K562 (cell line): ENCODE results near the gene SLC66A2. TPM values are rescaled to one million over a fixed set of nuclear protein-coding genes. Genes with fewer than 3 reads are reported as not detected.
A peak's percentile ranks its signal among the peaks of the same experiment; 100 is the strongest.

Experiments used
- ATAC-seq: fragments of 200-7000 bp; cut with Tn5 transposase; 3 replicates; pipeline ENCODE4 v1.9.1; 2020; ENCODE audit warnings: moderate library complexity
- BruUV-seq: library from RNA; stranded (reverse); fragments of 400-500 nt; replicated peaks from 2 replicates; lab custom pipeline; 2021; lab: Mats Ljungman, UMichigan
- CTCF ChIA-PET: fragments of 300-600 bp; formaldehyde crosslinking; extraction: SDS; loops from one replicate; lab custom pipeline; 2021; ENCODE audit warnings: low intra/inter-chr PET ratio; lab: Yijun Ruan, JAX
- POLR2A ChIA-PET: fragments of 300-600, 350-650 bp; sonication (Branson Sonifier 250); formaldehyde crosslinking; extraction: SDS; loops from one replicate; lab custom pipeline; 2021; ENCODE audit warnings: antibody characterized with exemption, inconsistent platforms; lab: Yijun Ruan, JAX
- DNase-seq, 4 experiments: peaks; one replicate each; pipeline versions ENCODE4 v3.0.0 to v3.0.0-alpha.2; 2011 to 2018; ENCODE audit warnings: low spot score in 3 of 4, mixed read lengths in 3 of 4; ENCODE audit errors: extremely low read depth in 1 of 4
- FAIRE-seq: peaks from 2 replicates; lab custom pipeline; 2011; peaks lifted over from hg19 to GRCh38; lab: Jason Lieb, UNC
- H2AFZ ChIP-seq: 2 replicates; pipeline ENCODE4 v1.6.0; 2011; ENCODE audit warnings: low read depth, low read length, control low read depth, inconsistent platforms
- H3K27ac ChIP-seq: fragments of 200-600 bp; 3 replicates; pipeline ENCODE4 v1.8.0; 2011; ENCODE audit warnings: low read depth, mild to moderate bottlenecking, control low read depth, inconsistent platforms, low read length, moderate library complexity, mixed read lengths; ENCODE audit errors: extremely low read depth
- H3K27me3 ChIP-seq, 2 experiments: fragments of 300-600 bp in 1 of 2; 2 replicates in 1 of 2; 3 replicates in 1 of 2; pipeline versions ENCODE4 v1.6.0 to v1.8.0; 2011; ENCODE audit warnings: inconsistent platforms in 2 of 2, low read length in 2 of 2, mild to moderate bottlenecking in 1 of 2, mixed read lengths in 1 of 2, moderate library complexity in 1 of 2; ENCODE audit not compliant: control insufficient read depth in 2 of 2, insufficient read depth in 2 of 2
- H3K36me3 ChIP-seq: fragments of 300-600 bp; 3 replicates; pipeline ENCODE4 v1.8.0; 2011; ENCODE audit warnings: mild to moderate bottlenecking, low read length, inconsistent platforms; ENCODE audit not compliant: control insufficient read depth, insufficient read depth
- H3K4me1 ChIP-seq, 2 experiments: fragments of 200-600 bp in 1 of 2; replicated peaks in 1 of 2; 2 replicates in 1 of 2; 3 replicates in 1 of 2; pipeline versions ENCODE4 v1.5.1 to v1.8.0; 2011; ENCODE audit warnings: inconsistent platforms in 2 of 2, low read length in 2 of 2, mild to moderate bottlenecking in 1 of 2, mixed read lengths in 1 of 2, moderate library complexity in 1 of 2; ENCODE audit not compliant: control insufficient read depth in 2 of 2, insufficient read depth in 2 of 2
- H3K4me2 ChIP-seq: 2 replicates; pipeline ENCODE4 v1.6.1; 2011; ENCODE audit warnings: low read length, control low read depth, inconsistent platforms, mixed read lengths; ENCODE audit not compliant: insufficient read depth
- H3K4me3 ChIP-seq: fragments of 200-600 bp; sonication (generic), shearing (Covaris generic); 2 replicates; pipeline ENCODE4 v1.5.1; 2016; ENCODE audit warnings: control low read depth, inconsistent platforms
- H3K79me2 ChIP-seq: fragments of 200-600 bp; 3 replicates; pipeline ENCODE4 v1.8.0; 2011; ENCODE audit warnings: low read length, inconsistent platforms; ENCODE audit not compliant: control insufficient read depth, insufficient read depth
- H3K9ac ChIP-seq, 2 experiments: 2 replicates each; pipeline versions ENCODE4 v1.6.0 to v1.6.1; 2011; ENCODE audit warnings: low read depth in 2 of 2, low read length in 2 of 2, control low read depth in 1 of 2, inconsistent platforms in 1 of 2, mild to moderate bottlenecking in 1 of 2, mixed read lengths in 1 of 2; ENCODE audit not compliant: insufficient read depth in 1 of 2
- H3K9me1 ChIP-seq: one replicate; pipeline ENCODE4 v1.6.0; 2011; ENCODE audit warnings: inconsistent platforms, mild to moderate bottlenecking, low read length, moderate library complexity; ENCODE audit not compliant: control insufficient read depth, insufficient read depth
- H3K9me3 ChIP-seq: replicated peaks from 2 replicates; pipeline ENCODE4 v1.5.1; 2011; ENCODE audit warnings: low read depth, low read length, inconsistent platforms; ENCODE audit not compliant: control insufficient read depth, insufficient read depth
- H4K20me1 ChIP-seq: replicated peaks from 2 replicates; pipeline ENCODE4 v1.6.1; 2011; ENCODE audit warnings: low read length, inconsistent platforms, mixed read lengths; ENCODE audit not compliant: control insufficient read depth, insufficient read depth
- BRD9 ChIP-seq: fragments of 450-650 bp; IDR thresholded peaks from 2 replicates; pipeline ENCODE4 v1.6.1; 2018; ENCODE audit warnings: low read depth; ENCODE audit not compliant: partially characterized antibody
- EWSR1 ChIP-seq: fragments of 450-650 bp; IDR thresholded peaks from 2 replicates; pipeline ENCODE4 v1.6.1; 2018; ENCODE audit warnings: borderline replicate concordance, mild to moderate bottlenecking, low read depth, moderate library complexity; ENCODE audit not compliant: partially characterized antibody
- FOXA3 ChIP-seq, 2 experiments: fragments of 450-650 bp in 1 of 2; sonication (generic) in 1 of 2; formaldehyde crosslinking; IDR thresholded peaks in 1 of 2; conservative IDR thresholded peaks in 1 of 2; 2 replicates each; pipeline versions ENCODE4 v1.4.0 to v1.8.0; 2020 to 2022; ENCODE audit warnings: mild to moderate bottlenecking in 2 of 2, missing genetic modification reagents in 1 of 2
- HNRNPUL1 ChIP-seq: fragments of 200-400 bp; formaldehyde crosslinking; IDR thresholded peaks from 2 replicates; pipeline ENCODE4 v1.6.1; 2017; ENCODE audit warnings: low read length
- ILK ChIP-seq: fragments of 450-650 bp; IDR thresholded peaks from 2 replicates; pipeline ENCODE4 v1.6.1; 2016; ENCODE audit warnings: missing genetic modification characterization, low read depth, mild to moderate bottlenecking, missing compliant biosample characterization, moderate library complexity, borderline replicate concordance
- MECOM ChIP-seq: fragments of 250-450 bp; sonication (Bioruptor Pico); IDR thresholded peaks from 2 replicates; pipeline ENCODE4 v1.8.0; 2022; ENCODE audit warnings: inconsistent platforms
- PCBP2 ChIP-seq: fragments of 200-400 bp; formaldehyde crosslinking; IDR thresholded peaks from 2 replicates; pipeline ENCODE4 v1.6.1; 2018; ENCODE audit warnings: low read length, low read depth, mild to moderate bottlenecking, moderate library complexity; ENCODE audit not compliant: poor library complexity, severe bottlenecking
- POLR2B ChIP-seq: fragments of 450-650 bp; IDR thresholded peaks from 2 replicates; pipeline ENCODE4 v1.6.1; 2018; ENCODE audit warnings: low read depth; ENCODE audit not compliant: partially characterized antibody
- SMAD1 ChIP-seq: fragments of 150-350 bp; IDR thresholded peaks from 2 replicates; pipeline ENCODE4 v1.6.1; 2014; ENCODE audit warnings: low read length, low read depth; ENCODE audit not compliant: partially characterized antibody
- SOX6 ChIP-seq: fragments of 450-650 bp; IDR thresholded peaks from 2 replicates; pipeline ENCODE4 v1.6.1; 2014; ENCODE audit warnings: mild to moderate bottlenecking
- U2AF2 ChIP-seq: fragments of 200-400 bp; formaldehyde crosslinking; optimal IDR thresholded peaks from 2 replicates; pipeline ENCODE3; 2017; ENCODE audit warnings: low read depth, mild to moderate bottlenecking, low read length
- ZBED1 ChIP-seq: IDR thresholded peaks from 2 replicates; pipeline ENCODE4 v1.6.1; 2014
- ZC3H11A ChIP-seq: IDR thresholded peaks from 2 replicates; pipeline ENCODE4 v1.6.1; 2012; ENCODE audit warnings: low read depth, low read length, improper control_type of control experiment
- ZNF175 ChIP-seq: fragments of 200-800 bp; sonication (Bioruptor generic); IDR thresholded peaks from 2 replicates; pipeline ENCODE4 v1.6.1; 2016; ENCODE audit warnings: low read depth, mild to moderate bottlenecking, missing genetic modification characterization, missing compliant biosample characterization
- ZNF217 ChIP-seq: sonication (generic); formaldehyde crosslinking; IDR thresholded peaks from 2 replicates; pipeline ENCODE4 v1.8.0; 2022; ENCODE audit warnings: mild to moderate bottlenecking, missing genetic modification reagents
- ZNF354B ChIP-seq: fragments of 250-450 bp; sonication (Bioruptor Pico); IDR thresholded peaks from 2 replicates; pipeline ENCODE4 v1.4.0; 2020
- WGBS: fragments of 100-300 bp; shearing (Covaris generic); methylation state at CpG from one replicate; pipeline ENCODE4 v1.1.6; 2016; ENCODE audit warnings: low coverage, mixed read lengths; ENCODE audit not compliant: insufficient coverage; ENCODE audit errors: missing lambda C conversion rate; 5-methylcytosine and 5-hydroxymethylcytosine counted together
- in situ Hi-C: fragments of 300-500 bp; cut with MboI; formaldehyde crosslinking; loops from 4 replicates; pipeline ENCODE4 v1.15.0; 2018; ENCODE audit warnings: inconsistent platforms, mixed read lengths
- intact Hi-C: fragments of 100-400 bp; cut with micrococcal nuclease; formaldehyde crosslinking; loops from 2 replicates; pipeline ENCODE4 v1.14.2; 2022
- polyA plus RNA-seq, 8 experiments: library from polyadenylated mRNA; depleted of rRNA in 4 of 8; stranded (reverse) in 5 of 8; unstranded in 3 of 8; fragments of >200 nt; fragmentation: Nextera tagmentation in 2 of 8; fragmentation: Illumina TruSeq in 1 of 8; extraction: Ambion mirVana in 2 of 8; extraction: Trizol in 1 of 8; gene quantifications; 2 replicates each; pipeline versions ENCODE4 v1.2.1 to v1.2.3, GENCODE V29; 2011 to 2014; ENCODE audit warnings: inconsistent platforms in 1 of 8, missing spikeins in 1 of 8
- total RNA-seq, 7 experiments: library from RNA; depleted of rRNA in 6 of 7; stranded (reverse); fragments of >200 nt in 6 of 7; fragmentation: Illumina TruSeq in 2 of 7; extraction: Trizol in 2 of 7; gene quantifications; 2 replicates each; pipeline versions ENCODE4 v1.2.1 to v1.2.3, GENCODE V29; 2011 to 2021; ENCODE audit warnings: low replicate concordance in 1 of 7
- TF ChIP-seq, protein P1 (sequence below), 2 experiments: fragments of 200-800 bp in 1 of 2; sonication (Bioruptor generic) in 1 of 2; sonication (generic) in 1 of 2; formaldehyde crosslinking in 1 of 2; IDR thresholded peaks in 1 of 2; conservative IDR thresholded peaks in 1 of 2; 2 replicates each; pipeline versions ENCODE4 v1.5.0 to v1.6.1; 2016 to 2020; ENCODE audit warnings: missing compliant biosample characterization in 1 of 2, missing genetic modification characterization in 1 of 2, missing genetic modification reagents in 1 of 2
- TF ChIP-seq, protein P2 (sequence below): fragments of 450-650 bp; IDR thresholded peaks from 2 replicates; pipeline ENCODE4 v1.6.1; 2017; ENCODE audit warnings: mild to moderate bottlenecking, moderate library complexity
- TF ChIP-seq, protein P3 (sequence below): fragments of 250-450 bp; sonication (Bioruptor Pico); IDR thresholded peaks from 2 replicates; pipeline ENCODE4 v1.8.0; 2021; ENCODE audit warnings: moderate library complexity, mild to moderate bottlenecking, inconsistent platforms

Gene SLC66A2
- total and polyA plus RNA-seq, 9 of the 15 experiments (the other 6 are each of a cell fraction or from before 2014, with no cell fraction given): 0.25 to 17.5 (median 5.6) TPM

DNA sequence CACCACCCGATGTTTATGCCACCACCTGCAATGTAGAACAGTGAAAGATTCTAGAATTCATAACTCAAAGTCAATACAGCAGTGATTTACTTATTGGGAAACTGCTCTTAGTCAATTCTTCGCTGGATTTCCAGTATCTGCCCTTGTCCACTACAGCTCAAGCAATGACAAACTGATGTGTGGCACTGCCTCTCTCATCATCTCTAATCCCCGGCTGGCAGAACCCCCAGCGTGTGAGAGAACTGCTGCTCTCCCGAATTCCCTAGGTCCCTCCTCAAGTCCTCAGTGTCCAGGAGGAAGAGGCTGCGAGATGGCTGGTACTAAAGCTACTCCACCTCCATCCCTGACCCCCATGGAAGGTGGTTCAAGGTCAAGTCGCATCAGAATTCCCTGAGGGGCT is 35.3 kb upstream of the SLC66A2 start:
- CTCF ChIA-PET: no interaction called here
- WGBS: 26% methylated on average over 7 of the region's 7 CpGs
- H2AFZ ChIP-seq: no peak overlapping the region
- intact Hi-C loops: no loop called here
- in situ Hi-C loops: no loop called here
- ATAC-seq (no peak), FAIRE-seq (no peak), DNase-seq (peak in 1 of 4 experiments; percentile 19)
- peak overlapping the region; percentile 81 for H3K4me3 ChIP-seq
- no peak overlapping the region; the same call in 2 of the 3 replicates for H3K27ac ChIP-seq
- no peaks in the 10 kb centered on the region for H3K27me3 ChIP-seq
- H3K79me2 ChIP-seq: peaks cover 78% of the 10 kb centered on the region
- POLR2A ChIA-PET: no interaction called here
- H4K20me1 ChIP-seq: peaks cover 17% of the 10 kb centered on the region
- H3K9me3 ChIP-seq: no peaks in the 10 kb centered on the region
- peaks cover 6% of the 10 kb centered on the region for H3K9me1 ChIP-seq
- H3K4me1 ChIP-seq: peaks cover 16 to 17% of the 10 kb centered on the region in 2 experiments; a peak in 4 of 5 replicates
- no TSS peak for BruUV-seq
- H3K36me3 ChIP-seq: peaks cover 48% of the 10 kb centered on the region
- H3K4me2 ChIP-seq: peak overlapping the region; percentile 90
- peak overlapping the region; percentile 84 to 91 for H3K9ac ChIP-seq
- TF ChIP-seq ZBED1 (no peak), EWSR1 (no peak), U2AF2 (no peak), PCBP2 (no peak), POLR2B (no peak), ZNF175 (CRISPR knock-in tag) (no peak), SOX6 (no peak), FOXA3 (CRISPR knock-in tag; conservative IDR thresholded peaks at IDR 0.05 in 1 of 2, IDR thresholded peaks at IDR 0.05 in 1 of 2) (no peak), SMAD1 (no peak), ZNF354B (CRISPR knock-in tag) (no peak), ZNF217 (CRISPR knock-in tag) (no peak), ILK (no peak), BRD9 (no peak), HNRNPUL1 (no peak), MECOM (CRISPR knock-in tag) (no peak), ZC3H11A (no peak)
- TF ChIP-seq, protein P1, sequence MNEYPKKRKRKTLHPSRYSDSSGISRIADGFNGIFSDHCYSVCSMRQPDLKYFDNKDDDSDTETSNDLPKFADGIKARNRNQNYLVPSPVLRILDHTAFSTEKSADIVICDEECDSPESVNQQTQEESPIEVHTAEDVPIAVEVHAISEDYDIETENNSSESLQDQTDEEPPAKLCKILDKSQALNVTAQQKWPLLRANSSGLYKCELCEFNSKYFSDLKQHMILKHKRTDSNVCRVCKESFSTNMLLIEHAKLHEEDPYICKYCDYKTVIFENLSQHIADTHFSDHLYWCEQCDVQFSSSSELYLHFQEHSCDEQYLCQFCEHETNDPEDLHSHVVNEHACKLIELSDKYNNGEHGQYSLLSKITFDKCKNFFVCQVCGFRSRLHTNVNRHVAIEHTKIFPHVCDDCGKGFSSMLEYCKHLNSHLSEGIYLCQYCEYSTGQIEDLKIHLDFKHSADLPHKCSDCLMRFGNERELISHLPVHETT (CRISPR knock-in tag; conservative IDR thresholded peaks at IDR 0.05 in 1 of 2, IDR thresholded peaks at IDR 0.05 in 1 of 2): no peak
- TF ChIP-seq, protein P2, sequence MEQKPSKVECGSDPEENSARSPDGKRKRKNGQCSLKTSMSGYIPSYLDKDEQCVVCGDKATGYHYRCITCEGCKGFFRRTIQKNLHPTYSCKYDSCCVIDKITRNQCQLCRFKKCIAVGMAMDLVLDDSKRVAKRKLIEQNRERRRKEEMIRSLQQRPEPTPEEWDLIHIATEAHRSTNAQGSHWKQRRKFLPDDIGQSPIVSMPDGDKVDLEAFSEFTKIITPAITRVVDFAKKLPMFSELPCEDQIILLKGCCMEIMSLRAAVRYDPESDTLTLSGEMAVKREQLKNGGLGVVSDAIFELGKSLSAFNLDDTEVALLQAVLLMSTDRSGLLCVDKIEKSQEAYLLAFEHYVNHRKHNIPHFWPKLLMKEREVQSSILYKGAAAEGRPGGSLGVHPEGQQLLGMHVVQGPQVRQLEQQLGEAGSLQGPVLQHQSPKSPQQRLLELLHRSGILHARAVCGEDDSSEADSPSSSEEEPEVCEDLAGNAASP: no peak
- TF ChIP-seq, protein P3, sequence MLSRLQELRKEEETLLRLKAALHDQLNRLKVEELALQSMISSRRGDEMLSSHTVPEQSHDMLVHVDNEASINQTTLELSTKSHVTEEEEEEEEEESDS: no peak
